Coronary artery (tissue), 2 donors: Measurements from ENCODE around the gene OPN4.

Experiments
- DNase-seq: peaks from one replicate; pipeline ENCODE4 v3.0.0-alpha.2; 2017; ENCODE audit warnings: low spot score
- H3K27ac ChIP-seq, 2 donors: fragments of 200-600 bp; sonication (generic); one replicate each; pipeline ENCODE4 v1.5.1; 2016 to 2019
- H3K4me3 ChIP-seq: fragments of 200-600 bp; sonication (generic); 2 replicates; pipeline ENCODE4 v1.5.1; 2016; ENCODE audit warnings: mild to moderate bottlenecking, moderate library complexity
- CTCF ChIP-seq: fragments of 200-600 bp; sonication (generic); IDR thresholded peaks from one replicate; pipeline ENCODE4 v1.5.1; 2019; ENCODE audit warnings: antibody characterized with exemption

The OPN4 gene

GRCh38 chr10:86666538-86666937 is 12.2 kb downstream of the OPN4 start:
- H3K27ac ChIP-seq = peak overlapping the region; percentile 95 to 98
- H3K4me3 ChIP-seq = peak overlapping the region; percentile 72
- no peak for DNase-seq
- no peak for TF ChIP-seq CTCF

- no peak for TF ChIP-seq CTCF
- DNase-seq = peak; percentile 87
- Histone ChIP-seq H3K27ac (peak overlapping the region; percentile 95 to 98), H3K4me3 (peak overlapping the region; percentile 72)
These were observed 13.3 kb downstream of the OPN4 start for GRCh38 chr10:86667421-86668181.

GRCh38 chr10:86668297-86669165 is 14.2 kb downstream of the OPN4 start, which contains the start of gene LDB3:
Gene LDB3 (plus strand): TSS chr10:86668511. CDS start chr10:86668692, 181 bp downstream.
- Histone ChIP-seq H3K27ac (peak within 1 kb of the TSS; percentile 95 to 98), H3K4me3 (peak within 1 kb of the TSS; percentile 72)
- TF ChIP-seq CTCF = no peak
- peak; percentile 94 for DNase-seq

GRCh38 chr10:86670290-86670811 is 16.0 kb downstream of the OPN4 start:
- H3K27ac ChIP-seq = peak overlapping the region; percentile 95 to 98
- TF ChIP-seq CTCF = no peak
- DNase-seq = no peak
- H3K4me3 ChIP-seq = peak overlapping the region; percentile 72

GRCh38 chr10:86670876-86671275 is 16.5 kb downstream of the OPN4 start:
- TF ChIP-seq CTCF = no peak
- H3K4me3 ChIP-seq = peak overlapping the region; percentile 72
- peak overlapping the region; percentile 95 to 98 for H3K27ac ChIP-seq
- DNase-seq = no peak

GRCh38 chr10:86671419-86671818 is 17.1 kb downstream of the OPN4 start:
- no peak for TF ChIP-seq CTCF
- DNase-seq = no peak
- Histone ChIP-seq H3K4me3 (peak overlapping the region; percentile 72), H3K27ac (peak overlapping the region; percentile 95 to 98)
